Measurements from ENCODE around the gene POMGNT1.

The POMGNT1 gene

GRCh38 chr1:46153228-46153627 is 45.0 kb downstream of the POMGNT1 start:
- DNase-seq: no peak

GRCh38 chr1:46152016-46152415 is 46.2 kb downstream of the POMGNT1 start:
- no peak for DNase-seq

- DNase-seq: no peak
Measured at GRCh38 chr1:46150085-46150484, 48.1 kb downstream of the POMGNT1 start.

GRCh38 chr1:46148318-46148717 is 49.9 kb downstream of the POMGNT1 start:
- no peak for DNase-seq
